SK-N-SH treated with all-trans-retinoic acid at 6 μM for 48 hours (cell line): ENCODE measurements around the gene NSUN4.

Experiments used
- ATAC-seq: fragments of 200-7000 bp; cut with Tn5 transposase; 3 replicates; pipeline ENCODE4 v1.9.1; 2020; ENCODE audit warnings: mild to moderate bottlenecking, moderate library complexity
- BACH2 ChIP-seq: fragments of 250-450 bp; sonication (Bioruptor Pico); IDR thresholded peaks from 2 replicates; pipeline ENCODE4 v1.9.0; 2021; ENCODE audit warnings: mild to moderate bottlenecking, borderline replicate concordance
- CREB5 ChIP-seq: fragments of 250-450 bp; sonication (Bioruptor Pico); IDR thresholded peaks from 2 replicates; pipeline ENCODE4 v1.5.1; 2020; ENCODE audit warnings: low read depth, mild to moderate bottlenecking, moderate library complexity
- ESRRG ChIP-seq: fragments of 250-450 bp; sonication (Bioruptor Pico); IDR thresholded peaks from 2 replicates; pipeline ENCODE4 v1.6.1; 2021; ENCODE audit warnings: mild to moderate bottlenecking
- GLIS3 ChIP-seq: fragments of 250-450 bp; sonication (Bioruptor Pico); IDR thresholded peaks from 2 replicates; pipeline ENCODE4 v1.5.0; 2020; ENCODE audit warnings: mild to moderate bottlenecking, moderate library complexity
- OSR1 ChIP-seq: fragments of 250-450 bp; sonication (Bioruptor Pico); IDR thresholded peaks from 2 replicates; pipeline ENCODE4 v1.8.0; 2022; ENCODE audit warnings: moderate library complexity, mild to moderate bottlenecking, inconsistent platforms
- PATZ1 ChIP-seq: fragments of 250-450 bp; sonication (Bioruptor Pico); IDR thresholded peaks from 2 replicates; pipeline ENCODE4 v1.8.0; 2020; ENCODE audit warnings: mild to moderate bottlenecking, moderate library complexity, borderline replicate concordance
- POU6F1 ChIP-seq: fragments of 250-450 bp; sonication (Bioruptor Pico); IDR thresholded peaks from 2 replicates; pipeline ENCODE4 v1.8.0; 2021; ENCODE audit warnings: low read depth, mild to moderate bottlenecking, moderate library complexity, borderline replicate concordance
- PPARA ChIP-seq: fragments of 250-450 bp; sonication (Bioruptor Pico); IDR thresholded peaks from 2 replicates; pipeline ENCODE4 v1.5.0; 2020; ENCODE audit warnings: mild to moderate bottlenecking, borderline replicate concordance
- RARB ChIP-seq: fragments of 250-450 bp; sonication (Bioruptor Pico); IDR thresholded peaks from 2 replicates; pipeline ENCODE4 v1.8.0; 2021; ENCODE audit warnings: mild to moderate bottlenecking, moderate library complexity
- TOX ChIP-seq: fragments of 250-450 bp; sonication (Bioruptor Pico); IDR thresholded peaks from 2 replicates; pipeline ENCODE4 v1.8.0; 2021; ENCODE audit warnings: mild to moderate bottlenecking, moderate library complexity, borderline replicate concordance
- TSHZ2 ChIP-seq: fragments of 250-450 bp; sonication (Bioruptor Pico); IDR thresholded peaks from 2 replicates; pipeline ENCODE4 v1.5.0; 2020; ENCODE audit warnings: mild to moderate bottlenecking, moderate library complexity
- ZC3H10 ChIP-seq: fragments of 250-450 bp; sonication (Bioruptor Pico); IDR thresholded peaks from 2 replicates; pipeline ENCODE4 v1.5.1; 2021; ENCODE audit warnings: mild to moderate bottlenecking, moderate library complexity
- ZNF565 ChIP-seq: fragments of 450-650 bp; formaldehyde crosslinking; conservative IDR thresholded peaks from 2 replicates; pipeline ENCODE4 v1.5.0; 2020; ENCODE audit warnings: low read depth, mild to moderate bottlenecking, moderate library complexity
- ZNF8 ChIP-seq: fragments of 450-650 bp; formaldehyde crosslinking; IDR thresholded peaks from 2 replicates; pipeline ENCODE4 v1.5.0; 2020; ENCODE audit warnings: mild to moderate bottlenecking, moderate library complexity

NSUN4 gene

GRCh38 chr1:46342677-46343350, 2.2 kb downstream of the NSUN4 start:
- TF ChIP-seq TSHZ2 (CRISPR knock-in tag), result no peak
- TF ChIP-seq RARB, result no peak
- TF ChIP-seq PATZ1 (CRISPR knock-in tag), result no peak
- no peak for TF ChIP-seq PPARA (CRISPR knock-in tag)
- no peak for TF ChIP-seq ZNF8 (CRISPR knock-in tag)
- TF ChIP-seq CREB5 (CRISPR knock-in tag), result no peak
- no peak for TF ChIP-seq GLIS3 (CRISPR knock-in tag)
- TF ChIP-seq, all 23 proteins: peak for 0
- ATAC-seq, result no peak

GRCh38 chr1:46343351-46343695, 2.7 kb downstream of the NSUN4 start:
- ATAC-seq, result no peak
- TF ChIP-seq ZNF8 (CRISPR knock-in tag) (no peak), CREB5 (CRISPR knock-in tag) (no peak), TOX (CRISPR knock-in tag) (no peak), ZC3H10 (CRISPR knock-in tag) (no peak), OSR1 (CRISPR knock-in tag) (no peak), PPARA (CRISPR knock-in tag) (no peak), TSHZ2 (CRISPR knock-in tag) (no peak), BACH2 (CRISPR knock-in tag) (no peak), ESRRG (CRISPR knock-in tag) (no peak), POU6F1 (CRISPR knock-in tag) (no peak), ZNF565 (CRISPR knock-in tag) (no peak)

GRCh38 chr1:46343705-46344104, 3.1 kb downstream of the NSUN4 start:
- TF ChIP-seq PATZ1 (CRISPR knock-in tag), result no peak
- no peak for TF ChIP-seq TOX (CRISPR knock-in tag)
- ATAC-seq, result no peak
